SH-SY5Y (cell line): Measurements from ENCODE around the gene TAF4.

Experiments used
- GATA2 ChIP-seq: IDR thresholded peaks from 2 replicates; pipeline ENCODE4 v1.6.1; 2011; ENCODE audit warnings: mild to moderate bottlenecking, low read depth, low read length
- GATA3 ChIP-seq: IDR thresholded peaks from 2 replicates; pipeline ENCODE4 v1.6.1; 2011; ENCODE audit warnings: low read depth, mild to moderate bottlenecking, low read length, moderate library complexity

DNA sequence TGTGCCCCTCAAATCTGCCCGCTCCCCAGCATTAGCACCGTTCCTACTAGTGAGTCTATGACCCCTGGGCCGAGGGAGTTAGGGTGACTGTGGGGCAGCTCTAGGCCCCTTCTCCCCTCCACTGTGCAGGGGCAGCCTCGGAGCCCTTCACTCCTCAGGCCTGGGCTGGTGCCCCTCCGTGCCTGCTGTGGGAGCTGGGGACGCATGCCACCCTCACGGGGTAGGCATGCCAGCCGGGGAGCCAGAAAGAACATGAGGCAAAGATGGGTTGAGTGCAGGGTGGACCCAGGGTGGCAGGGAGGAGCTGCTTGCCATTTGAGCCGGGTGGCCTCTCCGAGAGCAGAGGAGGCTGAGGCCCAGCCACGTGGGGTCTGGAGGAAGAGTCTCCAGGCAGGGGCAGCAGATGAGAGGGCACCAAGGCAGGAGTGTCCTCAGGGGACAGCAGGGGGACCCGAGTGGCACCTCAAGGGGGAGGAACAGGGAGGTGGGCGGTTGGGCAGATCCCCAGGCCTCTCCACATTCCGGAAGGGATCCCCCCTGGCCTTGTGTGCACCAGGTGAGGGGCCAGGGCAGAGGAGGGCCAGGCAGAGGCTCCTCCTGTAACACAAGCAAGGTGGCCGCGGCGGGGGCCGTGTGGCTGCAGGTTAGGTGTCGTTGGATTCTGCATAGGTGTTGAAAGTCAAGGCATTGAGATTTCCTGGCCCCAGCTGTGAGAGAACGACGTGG, 38.0 kb upstream of the TAF4 start:
- no peak for TF ChIP-seq GATA2
- no peak for TF ChIP-seq GATA3
